Inflammatory macrophage treated with lipopolysaccharide for 1 hour (primary cell): ENCODE measurements around the gene PTGS2.
A peak's percentile ranks its signal among the peaks of the same experiment; 100 is the strongest.

Source experiments
- DNase-seq, 2 donors: peaks; one replicate each; pipeline ENCODE4 v3.0.0-alpha.2; 2020 to 2022

PTGS2 gene

DNA sequence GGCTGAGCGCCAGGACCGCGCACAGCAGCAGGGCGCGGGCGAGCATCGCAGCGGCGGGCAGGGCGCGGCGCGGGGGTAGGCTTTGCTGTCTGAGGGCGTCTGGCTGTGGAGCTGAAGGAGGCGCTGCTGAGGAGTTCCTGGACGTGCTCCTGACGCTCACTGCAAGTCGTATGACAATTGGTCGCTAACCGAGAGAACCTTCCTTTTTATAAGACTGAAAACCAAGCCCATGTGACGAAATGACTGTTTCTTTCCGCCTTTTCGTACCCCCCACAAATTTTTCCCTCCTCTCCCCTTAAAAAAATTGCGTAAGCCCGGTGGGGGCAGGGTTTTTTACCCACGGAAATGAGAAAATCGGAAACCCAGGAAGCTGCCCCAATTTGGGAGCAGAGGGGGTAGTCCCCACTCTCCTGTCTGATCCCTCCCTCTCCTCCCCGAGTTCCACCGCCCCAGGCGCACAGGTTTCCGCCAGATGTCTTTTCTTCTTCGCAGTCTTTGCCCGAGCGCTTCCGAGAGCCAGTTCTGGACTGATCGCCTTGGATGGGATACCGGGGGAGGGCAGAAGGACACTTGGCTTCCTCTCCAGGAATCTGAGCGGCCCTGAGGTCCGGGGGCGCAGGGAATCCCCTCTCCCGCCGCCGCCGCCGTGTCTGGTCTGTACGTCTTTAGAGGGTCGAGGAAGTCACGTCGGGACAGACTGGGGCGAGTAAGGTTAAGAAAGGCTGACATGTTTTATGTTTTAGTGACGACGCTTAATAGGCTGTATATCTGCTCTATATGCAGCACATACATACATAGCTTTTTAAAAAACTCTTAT, at the start of gene PTGS2:
Gene PTGS2 (minus strand): TSS at position 179 of the 817 bp plus-strand sequence. CDS start 133 bp downstream, at position 46.
- DNase-seq: peak; percentile 95 to 99

DNA sequence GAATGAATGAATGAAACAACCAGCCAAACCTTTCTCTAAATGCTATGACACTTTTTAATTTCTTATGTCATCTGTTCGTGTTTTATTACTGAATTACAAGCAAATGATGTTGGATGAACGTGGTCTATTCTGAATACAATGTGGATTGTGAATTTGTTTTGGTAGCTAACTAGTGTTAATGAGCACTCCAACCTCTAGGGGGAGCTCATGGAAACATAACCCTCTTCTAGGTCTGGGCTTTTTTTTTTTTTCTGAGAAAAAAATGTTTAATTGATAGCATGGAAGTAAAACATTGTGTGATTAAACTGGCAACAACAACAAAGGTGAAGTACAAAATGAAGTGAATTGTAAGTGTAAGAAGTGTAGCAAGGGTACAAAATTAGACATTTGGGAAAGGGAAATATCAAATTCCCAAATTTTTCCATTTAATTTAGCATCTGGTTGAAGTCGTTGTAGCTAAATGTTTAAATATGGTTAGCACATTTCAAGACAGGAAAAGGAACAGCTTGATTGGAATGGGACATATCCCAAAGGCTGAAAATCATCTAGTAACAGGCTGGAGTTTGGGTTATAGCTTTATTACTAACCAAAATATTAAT, 42.6 kb upstream of the PTGS2 start:
- DNase-seq: peak; percentile 43 to 86

DNA sequence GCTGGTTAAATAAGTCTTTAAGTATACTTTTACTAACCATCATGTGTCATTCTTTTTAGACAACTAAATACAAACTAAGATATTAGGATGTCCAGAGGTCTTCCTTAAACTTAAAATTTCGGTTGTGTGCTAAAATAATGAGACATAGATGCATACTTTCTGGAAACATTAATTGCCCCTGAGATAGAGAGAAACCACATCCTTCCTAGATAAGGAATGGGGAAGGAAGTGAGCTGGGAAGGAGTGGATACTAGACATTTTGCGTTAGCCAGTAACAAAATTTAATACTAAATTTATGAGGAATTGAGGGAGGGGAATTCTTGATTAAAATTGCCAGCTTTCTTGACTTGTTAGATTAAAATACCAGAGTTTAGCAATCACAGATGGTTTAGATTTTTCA, 37.1 kb upstream of the PTGS2 start:
- DNase-seq: no peak

DNA sequence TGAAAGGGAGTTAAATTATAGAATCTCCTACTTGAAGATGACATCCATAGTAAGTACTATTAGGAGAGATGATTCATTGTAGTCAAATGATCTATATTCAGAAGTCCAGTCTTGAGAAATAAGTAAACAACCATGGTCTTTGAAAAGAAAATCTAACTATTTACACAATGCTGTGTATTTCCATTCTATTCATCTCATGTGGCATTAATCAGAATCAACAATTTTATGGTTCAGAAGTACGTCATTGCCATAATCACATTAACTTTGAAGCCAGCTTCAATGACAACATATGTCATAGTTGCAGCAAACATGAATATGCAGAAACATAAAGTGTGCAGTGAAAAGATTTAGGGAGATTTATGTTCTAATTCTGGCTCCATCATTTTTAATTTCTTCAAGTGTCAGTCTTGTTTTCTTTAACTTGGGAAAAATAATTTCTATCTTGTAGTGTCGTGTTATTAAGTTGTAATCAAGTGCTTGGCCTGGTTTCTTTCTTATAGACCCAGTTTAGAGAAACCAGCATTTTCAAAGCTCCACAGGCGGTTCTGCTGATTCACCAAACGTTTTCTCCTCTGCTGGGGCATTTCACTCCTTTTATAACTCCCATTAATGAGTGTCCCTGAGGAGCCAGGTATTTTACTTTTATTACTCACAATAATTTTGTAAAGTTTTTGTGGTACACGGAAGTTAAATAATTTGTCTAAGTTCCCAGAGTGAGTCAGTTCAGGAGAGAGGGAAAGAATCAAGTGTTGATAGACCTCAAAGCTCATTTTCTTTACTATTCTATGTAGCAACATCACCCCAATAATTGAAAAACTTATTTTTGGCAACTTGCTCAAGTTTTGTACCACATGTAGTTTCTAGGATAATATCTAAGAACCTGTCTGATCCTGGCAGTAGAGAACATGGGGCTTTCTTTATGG, 35.9 kb upstream of the PTGS2 start:
- DNase-seq: peak; percentile 42 to 56

DNA sequence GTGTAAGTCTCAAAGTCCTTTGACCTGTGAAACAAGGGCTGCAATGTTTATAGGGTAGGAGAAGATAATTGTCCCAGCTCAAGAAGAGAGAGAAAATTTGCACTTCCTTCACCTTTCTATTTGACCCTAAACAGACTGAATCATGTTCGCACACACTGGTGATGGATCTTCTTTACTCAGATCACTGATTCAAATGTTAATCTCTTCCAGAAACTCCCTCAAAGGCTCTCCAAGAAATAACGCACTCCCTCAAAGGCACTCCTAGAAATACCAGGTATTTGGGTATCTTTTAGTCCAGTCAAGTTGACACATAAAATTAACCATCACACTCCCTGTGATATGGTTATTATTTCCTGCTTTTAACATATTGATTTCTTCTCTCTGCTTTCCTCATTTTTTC, 30.5 kb upstream of the PTGS2 start:
- DNase-seq: no peak

DNA sequence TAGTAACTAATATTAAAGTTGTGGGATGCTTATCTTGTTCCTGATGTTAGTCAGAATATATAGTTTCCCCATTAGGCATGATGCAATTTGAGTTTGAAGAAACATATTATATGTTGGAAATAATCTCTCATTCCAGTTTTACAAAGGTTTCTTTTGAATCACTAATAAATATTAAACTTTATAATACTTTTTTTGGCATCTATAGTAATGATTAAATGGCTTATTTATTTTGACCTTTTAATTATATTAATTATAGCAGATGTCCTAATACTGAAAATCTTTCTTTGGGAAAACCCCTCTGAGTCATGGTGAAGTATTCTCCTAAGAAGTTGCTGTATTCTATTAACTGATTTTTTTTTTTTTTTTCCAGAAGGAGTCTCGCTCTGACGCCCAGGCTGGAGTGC, 28.5 kb upstream of the PTGS2 start:
- DNase-seq: peak; percentile 61

DNA sequence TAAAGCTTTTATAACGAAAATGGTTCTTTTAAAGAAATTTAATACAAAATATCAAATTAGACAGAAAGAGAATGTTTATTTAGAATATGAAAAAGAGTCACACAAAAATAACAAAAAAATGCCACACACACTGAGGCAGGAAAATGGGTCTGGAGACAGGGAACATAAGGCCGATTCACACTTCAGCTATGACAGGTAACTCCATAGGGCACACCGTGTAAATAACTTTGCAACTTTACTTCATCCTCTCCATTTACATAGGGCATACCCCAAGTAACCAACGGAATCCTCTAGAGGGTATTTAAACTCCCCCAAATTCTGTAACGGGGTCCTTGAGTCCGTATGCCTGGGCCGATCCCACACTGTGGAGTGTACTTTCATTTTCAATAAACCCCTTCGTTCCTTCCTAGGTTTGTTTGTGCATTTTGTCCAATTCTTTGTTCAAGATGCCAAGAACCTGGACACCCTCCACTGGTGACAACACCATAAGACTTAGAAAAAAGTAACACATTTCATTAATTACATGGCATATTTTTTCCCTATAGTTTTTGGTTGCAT, 23.1 kb upstream of the PTGS2 start:
- DNase-seq: no peak

DNA sequence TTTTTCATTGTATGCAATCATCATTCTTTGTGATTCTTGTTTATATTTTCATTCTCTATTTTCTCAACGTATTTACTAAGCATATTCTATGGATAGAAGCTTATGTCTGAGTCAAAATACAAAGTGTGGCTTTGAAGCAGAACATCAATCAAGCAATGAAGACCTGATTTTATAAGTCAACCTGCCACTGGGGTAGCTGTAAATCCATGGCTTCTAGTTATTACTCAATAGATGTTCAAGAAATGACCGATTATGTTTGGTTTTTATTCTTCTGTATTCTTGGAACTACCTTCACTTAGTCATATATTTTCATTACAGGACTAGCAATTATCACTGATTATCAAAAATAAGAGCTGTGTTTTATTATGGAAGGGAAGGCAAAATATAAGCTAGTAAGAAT, 20.5 kb upstream of the PTGS2 start:
- no peak for DNase-seq

DNA sequence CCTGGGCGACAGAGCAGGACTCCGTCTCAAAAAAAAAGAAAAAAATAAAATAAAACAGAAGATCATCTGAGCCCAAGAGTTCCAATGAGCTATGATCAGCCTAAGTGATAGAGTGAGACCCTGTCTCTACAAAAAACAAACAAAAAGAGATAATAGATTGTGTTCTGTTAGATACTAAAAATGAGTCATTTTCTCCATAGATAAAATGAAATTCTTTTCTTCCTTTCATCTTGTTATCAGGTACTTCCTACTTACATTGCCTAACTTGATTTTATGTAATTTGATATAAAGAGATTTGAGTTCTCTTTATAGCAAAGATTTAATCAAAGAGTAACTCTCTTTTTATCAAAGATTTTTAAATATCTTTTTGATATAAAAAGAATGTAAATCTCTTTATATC, 19.3 kb upstream of the PTGS2 start:
- no peak for DNase-seq

DNA sequence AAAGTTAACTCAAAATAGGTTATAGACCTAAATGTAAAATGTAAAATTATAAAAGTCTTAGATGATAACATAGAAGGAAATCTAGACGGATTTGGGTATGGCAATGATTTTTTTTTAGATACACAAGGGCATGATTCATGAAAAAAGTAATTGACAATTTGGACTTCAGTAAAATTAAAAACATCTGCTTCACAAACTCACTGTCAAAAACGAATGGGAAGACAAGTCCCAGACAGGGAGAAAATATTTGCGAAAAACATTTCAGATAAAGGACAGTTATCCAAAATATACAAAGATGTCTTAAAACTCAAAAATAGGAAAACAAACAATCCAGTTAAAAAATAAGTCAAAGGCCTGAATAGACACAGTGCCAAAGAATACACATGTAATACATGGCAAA, 9.7 kb upstream of the PTGS2 start:
- no peak for DNase-seq

DNA sequence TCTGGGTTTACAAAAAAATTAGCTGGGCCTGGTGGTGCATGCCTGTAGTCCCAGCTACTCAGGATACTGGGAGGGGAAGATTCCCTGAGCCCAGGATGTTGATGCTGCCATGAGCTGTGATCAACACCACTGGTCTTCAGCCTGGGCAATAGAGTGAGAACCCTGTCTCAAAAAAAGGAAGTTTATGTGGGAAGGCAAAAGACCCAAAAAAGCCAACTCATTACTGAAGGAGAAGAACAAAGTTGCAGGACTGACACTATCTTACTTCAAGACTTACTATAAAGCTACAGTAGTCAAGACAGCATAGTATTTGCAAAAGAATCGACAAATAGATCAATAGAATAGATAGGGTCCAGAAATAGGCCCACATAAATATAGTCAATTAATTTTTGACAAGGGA, 9.2 kb upstream of the PTGS2 start:
- peak; percentile 21 to 30 for DNase-seq

DNA sequence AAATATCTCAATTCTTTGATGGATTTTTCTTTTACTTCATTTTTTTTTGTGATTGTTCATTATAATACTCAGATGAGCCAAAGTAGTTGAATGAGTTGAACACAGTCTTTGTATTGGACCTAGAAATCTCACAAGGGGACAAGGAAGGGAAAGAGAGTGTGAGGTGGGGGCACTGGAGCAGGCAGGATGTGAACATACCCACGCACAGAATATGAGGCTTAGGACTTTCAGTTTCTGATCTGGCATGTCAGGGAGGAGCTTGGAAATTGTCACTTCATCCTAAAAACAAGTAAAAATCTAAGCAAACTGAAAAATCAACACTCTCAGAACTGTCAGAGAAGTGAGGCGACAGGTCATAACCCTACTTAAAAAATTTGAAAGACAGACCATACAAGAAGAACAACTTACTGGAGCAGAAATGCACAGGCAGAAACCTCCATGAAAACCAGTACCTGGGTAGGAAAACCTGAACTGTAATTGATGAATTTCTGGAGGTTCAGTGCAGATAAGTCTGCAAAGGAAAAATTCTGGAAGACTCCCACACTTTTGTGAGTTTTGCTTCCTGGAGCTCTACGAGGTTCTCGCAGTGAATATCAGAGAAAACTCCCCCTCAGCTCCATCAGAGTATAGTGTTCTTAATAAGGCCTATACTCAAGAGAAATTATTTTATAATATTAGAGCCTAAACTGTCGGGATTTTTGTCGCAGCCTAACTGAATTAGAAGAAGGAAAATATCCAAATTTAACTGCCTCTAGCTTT, 3.6 kb upstream of the PTGS2 start:
- DNase-seq: peak in 1 of 2 donors; percentile 50

DNA sequence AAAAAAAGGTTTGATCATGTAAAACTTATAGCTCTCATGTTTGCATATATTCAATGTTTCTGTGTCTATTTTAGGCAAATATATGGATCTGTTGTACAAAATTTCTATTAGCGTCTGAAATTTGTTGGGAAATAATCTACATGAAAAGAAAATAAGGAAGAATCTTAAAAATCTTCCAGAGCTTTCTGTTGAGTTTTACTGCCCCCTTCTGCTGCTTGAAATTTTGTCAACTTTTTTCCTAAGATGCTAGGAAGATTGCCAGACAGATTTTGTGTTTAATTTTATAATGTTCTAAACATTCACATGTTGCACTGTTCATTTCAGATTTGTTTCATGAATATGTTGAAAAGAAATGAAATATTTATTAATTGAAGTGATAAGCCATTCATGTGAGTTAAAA, 2.5 kb upstream of the PTGS2 start:
- peak; percentile 35 to 63 for DNase-seq

DNA sequence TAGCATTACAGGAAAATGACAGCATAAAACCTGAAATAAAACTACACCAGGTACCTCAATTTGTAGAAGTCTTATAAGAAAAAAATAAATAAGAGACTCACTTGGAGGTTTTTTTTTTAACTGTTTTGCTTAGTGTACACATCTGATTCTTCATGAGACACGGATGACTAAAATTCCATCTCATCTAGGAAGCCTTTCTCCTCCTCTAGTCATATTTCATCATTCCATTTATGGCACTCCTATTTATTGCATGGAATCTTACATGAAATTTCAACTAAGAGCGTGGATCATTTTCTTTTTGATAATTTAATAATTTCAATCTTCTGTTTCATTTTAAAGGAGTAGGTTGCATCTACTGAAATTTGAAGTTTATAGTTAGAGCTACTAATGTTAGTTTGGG, 1.6 kb upstream of the PTGS2 start:
- no peak for DNase-seq

DNA sequence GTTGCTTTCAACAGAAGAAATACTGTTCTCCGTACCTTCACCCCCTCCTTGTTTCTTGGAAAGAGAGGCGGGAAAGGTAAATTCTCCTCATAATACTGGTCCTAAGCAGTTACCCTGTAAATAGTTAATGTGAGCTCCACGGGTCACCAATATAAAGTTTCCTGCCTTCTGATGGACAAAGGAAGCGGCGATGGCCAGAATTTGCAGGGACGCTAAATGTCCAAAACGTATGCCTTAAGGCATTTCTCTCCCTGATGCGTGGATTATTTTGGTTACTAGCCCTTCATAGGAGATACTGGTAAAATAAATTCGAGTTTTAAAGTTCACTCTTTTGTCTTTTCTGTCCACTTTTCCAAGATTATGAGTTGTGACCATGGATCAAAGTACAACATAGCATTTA, 898 bp upstream of the PTGS2 start:
- no peak for DNase-seq

DNA sequence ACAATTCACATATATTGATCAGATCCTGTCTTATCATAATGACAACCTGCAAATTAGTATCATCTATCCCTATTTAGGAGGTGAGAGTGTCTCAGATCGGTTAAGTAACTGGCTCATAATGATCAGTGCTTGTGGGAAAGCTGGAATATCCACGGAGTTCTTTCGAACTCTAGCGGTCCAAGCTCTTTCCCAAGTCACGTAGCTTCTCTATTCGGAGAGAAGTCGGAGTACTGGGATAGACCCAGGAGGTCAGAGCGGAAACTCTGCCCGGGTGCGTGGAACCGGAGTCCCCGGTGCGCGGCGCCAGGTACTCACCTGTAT, 339 bp downstream of the PTGS2 start:
- no peak for DNase-seq

DNA sequence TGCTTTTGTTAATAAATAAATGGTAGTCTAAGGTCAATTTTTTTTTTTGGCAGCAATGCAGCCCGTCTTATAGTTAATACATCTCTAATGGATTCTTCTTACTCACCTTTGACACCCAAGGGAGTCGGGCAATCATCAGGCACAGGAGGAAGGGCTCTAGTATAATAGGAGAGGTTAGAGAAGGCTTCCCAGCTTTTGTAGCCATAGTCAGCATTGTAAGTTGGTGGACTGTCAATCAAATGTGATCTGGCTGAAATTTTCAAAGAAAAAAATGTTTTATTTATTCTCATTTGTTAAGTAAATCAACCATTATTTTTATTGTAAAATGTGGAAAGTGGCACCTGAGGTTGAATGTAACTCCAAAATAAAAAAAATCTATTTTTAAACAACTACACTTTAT, 2.1 kb downstream of the PTGS2 start:
- peak in 1 of 2 donors; percentile 30 for DNase-seq

DNA sequence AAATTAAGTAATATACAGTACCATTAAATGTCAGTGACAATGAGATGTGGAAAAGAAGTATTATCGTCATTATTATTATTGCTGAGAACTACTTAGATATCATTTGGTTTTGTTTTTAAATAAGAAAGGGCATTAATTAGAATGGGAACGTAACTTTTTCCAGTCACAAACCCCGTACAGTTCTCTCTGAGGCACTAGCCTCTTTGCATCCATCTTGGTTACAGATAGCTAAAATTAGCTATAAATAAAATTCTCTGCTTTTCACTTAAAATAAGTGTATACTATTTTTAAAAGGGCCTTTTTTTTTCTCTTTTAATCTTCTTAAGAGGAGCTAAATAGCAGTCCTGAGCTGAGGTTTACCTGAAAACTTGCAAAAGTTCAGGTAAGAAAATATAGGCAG, 7.6 kb downstream of the PTGS2 start:
- peak in 1 of 2 donors; percentile 26 for DNase-seq

DNA sequence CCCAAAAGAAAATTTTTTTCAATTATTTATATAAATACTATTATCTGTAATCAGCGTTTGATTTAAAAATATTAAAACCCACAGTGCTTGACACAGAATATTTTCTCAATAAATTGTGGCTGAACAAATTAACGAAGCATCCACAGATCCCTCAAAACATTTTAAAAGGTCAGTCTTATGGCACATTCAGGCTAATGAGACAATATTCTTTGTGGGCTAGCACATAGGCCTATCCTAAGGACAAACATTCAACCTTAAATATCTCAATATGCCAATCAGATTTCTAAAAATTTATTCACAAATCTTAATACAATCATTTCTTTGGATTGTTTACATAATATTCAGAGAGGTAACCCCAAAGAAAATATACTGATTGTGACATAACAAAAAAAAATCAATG, 8.1 kb downstream of the PTGS2 start:
- peak in 1 of 2 donors; percentile 54 for DNase-seq

DNA sequence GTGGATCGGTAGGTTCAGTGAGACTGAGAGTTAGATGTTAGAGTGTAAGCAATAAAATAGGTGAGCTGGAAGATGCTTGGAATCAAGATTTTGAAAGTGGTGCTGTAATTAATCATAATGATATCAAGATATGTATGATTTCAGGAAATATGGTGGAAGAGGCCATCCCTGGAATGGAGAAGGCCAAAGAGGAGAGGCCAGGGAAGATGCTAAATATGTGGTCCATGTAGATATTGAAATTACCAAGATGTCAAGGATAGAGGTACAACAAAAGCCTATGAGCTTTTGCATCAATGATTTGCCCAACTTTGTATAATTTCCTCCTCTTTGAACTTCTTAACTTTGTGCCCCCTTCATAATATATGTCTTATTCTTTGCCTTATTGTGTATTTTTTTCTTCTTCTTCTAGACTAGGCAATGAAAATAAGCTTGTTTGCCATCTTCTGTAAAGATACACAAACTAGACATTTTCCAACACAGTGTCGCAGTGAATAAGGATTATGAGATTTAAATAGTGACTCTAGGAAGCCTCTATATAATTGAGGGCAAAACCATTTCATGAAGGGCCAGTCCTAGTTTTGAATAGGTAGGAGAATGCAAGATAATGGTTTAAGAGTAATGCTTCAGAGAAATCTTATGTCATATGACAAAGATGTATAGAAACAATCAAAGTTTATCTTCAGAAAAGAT, 8.9 kb downstream of the PTGS2 start:
- DNase-seq: peak in 1 of 2 donors; percentile 65

DNA sequence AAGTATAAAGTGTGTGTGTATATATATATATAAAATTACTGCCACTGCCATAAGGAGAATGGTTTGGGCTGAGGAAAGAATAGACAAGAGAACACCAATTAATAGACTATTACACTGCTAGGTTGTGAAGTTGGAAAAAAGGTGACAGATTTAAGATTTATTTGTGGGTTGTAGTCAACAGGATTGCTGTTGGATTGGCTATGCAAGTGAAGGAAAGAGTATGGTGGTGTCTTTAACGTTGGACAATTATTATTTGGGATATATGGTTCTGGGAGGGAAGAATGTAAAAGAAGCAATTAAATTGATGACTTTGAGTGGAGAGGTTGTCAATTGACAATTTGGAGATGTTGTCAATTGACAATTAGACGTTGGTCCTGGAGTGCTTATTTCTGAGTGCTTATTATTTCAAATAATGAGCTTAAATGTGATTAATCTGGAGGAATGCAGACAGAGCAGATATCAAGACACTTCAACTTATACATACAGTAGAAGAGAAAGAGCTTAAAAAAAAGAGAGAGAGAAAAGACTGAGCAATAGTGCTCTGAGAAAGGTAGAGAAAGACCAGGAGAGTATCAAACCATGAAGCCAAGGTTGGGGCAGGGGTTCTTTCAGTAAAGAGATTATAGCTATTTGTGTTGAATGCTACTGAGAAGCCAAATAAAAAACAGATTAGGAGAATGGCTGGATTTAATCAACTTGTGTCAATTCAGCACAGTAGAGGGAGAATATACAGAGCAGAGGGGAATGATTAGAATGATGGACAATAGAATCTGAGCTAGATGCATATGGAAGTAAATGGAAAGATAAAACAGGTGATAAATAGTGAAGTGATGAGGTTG, 9.7 kb downstream of the PTGS2 start:
- peak in 1 of 2 donors; percentile 63 for DNase-seq
